GM18519 (cell line): ENCODE measurements around the gene ARL14EP.

Source experiments
- ATAC-seq: cut with Tn5 transposase; IDR thresholded peaks from one replicate; pipeline ENCODE4 v1.9.1; 2021; ENCODE audit warnings: mild to moderate bottlenecking, moderate library complexity; ENCODE audit not compliant: unreplicated experiment, low FRiP score

Gene ARL14EP

GRCh38 chr11:30326114-30326778 is 3.3 kb downstream of the ARL14EP start:
- ATAC-seq = no peak

GRCh38 chr11:30326906-30327305 is 4.0 kb downstream of the ARL14EP start:
- ATAC-seq = no peak

GRCh38 chr11:30328681-30329080 is 5.8 kb downstream of the ARL14EP start:
- no peak for ATAC-seq

GRCh38 chr11:30329150-30329940 is 6.4 kb downstream of the ARL14EP start:
- no peak for ATAC-seq

GRCh38 chr11:30333405-30333804 is 10.5 kb downstream of the ARL14EP start:
- ATAC-seq = no peak

GRCh38 chr11:30342736-30343166 is 19.8 kb downstream of the ARL14EP start:
- peak; percentile 95 for ATAC-seq

- ATAC-seq = no peak
These were observed 21.2 kb downstream of the ARL14EP start for GRCh38 chr11:30344085-30344484.

- no peak for ATAC-seq
These were observed 22.7 kb downstream of the ARL14EP start for GRCh38 chr11:30345644-30346043.

GRCh38 chr11:30346068-30346688 is 23.3 kb downstream of the ARL14EP start:
- no peak for ATAC-seq

GRCh38 chr11:30348035-30348434 is 25.1 kb downstream of the ARL14EP start:
- no peak for ATAC-seq

- ATAC-seq = no peak
These were observed 27.0 kb downstream of the ARL14EP start for GRCh38 chr11:30349885-30350284.

- no peak for ATAC-seq
These were observed 27.5 kb downstream of the ARL14EP start for GRCh38 chr11:30350384-30350783.

- no peak for ATAC-seq
These were observed 28.2 kb downstream of the ARL14EP start for GRCh38 chr11:30351061-30351460.

GRCh38 chr11:30356391-30356790 is 33.5 kb downstream of the ARL14EP start:
- no peak for ATAC-seq

- ATAC-seq = no peak
These were observed 35.0 kb downstream of the ARL14EP start for GRCh38 chr11:30357872-30358271.

- ATAC-seq = no peak
These were observed 35.6 kb downstream of the ARL14EP start for GRCh38 chr11:30358536-30358935.

- ATAC-seq = no peak
These were observed 37.8 kb downstream of the ARL14EP start for GRCh38 chr11:30360741-30361140.

GRCh38 chr11:30364139-30364836 is 41.4 kb downstream of the ARL14EP start:
- no peak for ATAC-seq

GRCh38 chr11:30364837-30365482 is 42.1 kb downstream of the ARL14EP start:
- ATAC-seq = no peak

- peak; percentile 57 for ATAC-seq
These were observed 43.1 kb downstream of the ARL14EP start for GRCh38 chr11:30365793-30366517.
